H9 (cell line): ENCODE measurements around the gene GALR3. TPM values are rescaled to one million over a fixed set of nuclear protein-coding genes. Genes with fewer than 3 reads are reported as not detected.

ENCODE experiments used
- DNase-seq: peaks from one replicate; pipeline ENCODE4 v3.0.0-alpha.2; 2017
- H2AFZ ChIP-seq: one replicate; pipeline ENCODE4 v1.6.1; 2013; ENCODE audit warnings: mild to moderate bottlenecking, low read length, control low read depth, moderate library complexity
- H2AK5ac ChIP-seq: 2 replicates; pipeline ENCODE4 v1.6.1; 2013; ENCODE audit warnings: low read length, control low read depth, mixed read lengths; ENCODE audit not compliant: insufficient read length
- H2BK120ac ChIP-seq: one replicate; pipeline ENCODE4 v1.6.1; 2013; ENCODE audit warnings: low read depth, mild to moderate bottlenecking, low read length, control low read depth, inconsistent platforms; ENCODE audit not compliant: poor library complexity, severe bottlenecking
- H2BK12ac ChIP-seq: 2 replicates; pipeline ENCODE4 v1.6.1; 2013; ENCODE audit warnings: low read length, control low read depth, mixed read lengths, low read depth; ENCODE audit not compliant: insufficient read length
- H2BK15ac ChIP-seq: 2 replicates; pipeline ENCODE4 v1.6.1; 2013; ENCODE audit warnings: low read depth, low read length, control low read depth
- H2BK20ac ChIP-seq: one replicate; pipeline ENCODE4 v1.6.1; 2013; ENCODE audit warnings: low read depth, mild to moderate bottlenecking, low read length, control low read depth, inconsistent platforms; ENCODE audit not compliant: poor library complexity, severe bottlenecking
- H2BK5ac ChIP-seq: 2 replicates; pipeline ENCODE4 v1.6.1; 2013; ENCODE audit warnings: low read length, control low read depth, mixed read lengths; ENCODE audit not compliant: insufficient read length
- H3K14ac ChIP-seq: 2 replicates; pipeline ENCODE4 v1.6.1; 2013; ENCODE audit warnings: low read length, control low read depth; ENCODE audit not compliant: insufficient read depth
- H3K18ac ChIP-seq: 2 replicates; pipeline ENCODE4 v1.6.1; 2013; ENCODE audit warnings: low read depth, mild to moderate bottlenecking, mixed read lengths, low read length, control low read depth; ENCODE audit not compliant: insufficient read length
- H3K23ac ChIP-seq: 2 replicates; pipeline ENCODE4 v1.6.1; 2013; ENCODE audit warnings: low read length, control low read depth, mixed read lengths, low read depth; ENCODE audit not compliant: insufficient read length
- H3K23me2 ChIP-seq: 2 replicates; pipeline ENCODE4 v1.6.1; 2013; ENCODE audit warnings: low read depth, mild to moderate bottlenecking, mixed read lengths, low read length, control low read depth; ENCODE audit not compliant: insufficient read length, poor library complexity, severe bottlenecking
- H3K27ac ChIP-seq: 2 replicates; pipeline ENCODE4 v1.5.1; 2013; ENCODE audit warnings: low read length, control low read depth, mixed read lengths, low read depth; ENCODE audit not compliant: insufficient read length
- H3K27me3 ChIP-seq: 2 replicates; pipeline ENCODE4 v1.6.1; 2013; ENCODE audit warnings: low read length, control low read depth, inconsistent platforms; ENCODE audit not compliant: insufficient read depth
- H3K4ac ChIP-seq: 2 replicates; pipeline ENCODE4 v1.6.1; 2013; ENCODE audit warnings: low read depth, mild to moderate bottlenecking, control low read depth, inconsistent platforms, low read length, moderate library complexity
- H3K4me1 ChIP-seq: 2 replicates; pipeline ENCODE4 v1.6.1; 2013; ENCODE audit warnings: low read length, control low read depth, inconsistent platforms; ENCODE audit not compliant: insufficient read depth
- H3K4me2 ChIP-seq: 2 replicates; pipeline ENCODE4 v1.6.1; 2013; ENCODE audit warnings: low read length, control low read depth, mixed read lengths; ENCODE audit not compliant: insufficient read length, insufficient read depth
- H3K56ac ChIP-seq: 2 replicates; pipeline ENCODE4 v1.6.1; 2013; ENCODE audit warnings: low read depth, mild to moderate bottlenecking, mixed read lengths, low read length, control low read depth; ENCODE audit not compliant: insufficient read length
- H3K79me1 ChIP-seq: 2 replicates; pipeline ENCODE4 v1.6.1; 2013; ENCODE audit warnings: low read depth, mild to moderate bottlenecking, moderate library complexity, low read length, control low read depth, inconsistent platforms; ENCODE audit not compliant: insufficient read depth, poor library complexity, severe bottlenecking
- H3K79me2 ChIP-seq: 2 replicates; pipeline ENCODE4 v1.6.1; 2013; ENCODE audit warnings: low read length, control low read depth, inconsistent platforms; ENCODE audit not compliant: insufficient read depth
- H3K9ac ChIP-seq: 2 replicates; pipeline ENCODE4 v1.6.1; 2013; ENCODE audit warnings: low read length, control low read depth, mixed read lengths; ENCODE audit not compliant: insufficient read length; ENCODE audit errors: extremely low read depth
- H3K9me3 ChIP-seq: one replicate; pipeline ENCODE4 v1.6.1; 2013; ENCODE audit warnings: low read depth, low read length, inconsistent platforms; ENCODE audit not compliant: control insufficient read depth
- H3T11ph ChIP-seq: one replicate; pipeline ENCODE4 v1.6.1; 2013; ENCODE audit warnings: mild to moderate bottlenecking, low read length, control low read depth, inconsistent platforms
- H4K20me1 ChIP-seq: one replicate; pipeline ENCODE4 v1.6.1; 2013; ENCODE audit not compliant: control insufficient read depth, insufficient read length, insufficient read depth
- H4K5ac ChIP-seq: 2 replicates; pipeline ENCODE4 v1.6.1; 2013; ENCODE audit warnings: low read depth, mild to moderate bottlenecking, mixed read lengths, low read length, control low read depth; ENCODE audit not compliant: insufficient read length
- H4K8ac ChIP-seq: replicated peaks from 2 replicates; pipeline ENCODE4 v1.6.1; 2013; ENCODE audit warnings: low read length, control low read depth, mixed read lengths, low read depth; ENCODE audit not compliant: insufficient read length
- H4K91ac ChIP-seq: 2 replicates; pipeline ENCODE4 v1.6.1; 2013; ENCODE audit warnings: low read depth, mild to moderate bottlenecking, moderate library complexity, mixed read lengths, low read length, control low read depth; ENCODE audit not compliant: insufficient read length
- H3K27ac Mint-ChIP-seq, 3 experiments: 2 replicates in 2 of 3; 3 replicates in 1 of 3; pipeline ENCODE4 v1.8.0; 2020 to 2021; ENCODE audit warnings: mixed read lengths in 3 of 3, mild to moderate bottlenecking in 1 of 3, moderate library complexity in 1 of 3
- H3K27me3 Mint-ChIP-seq: 2 replicates; pipeline ENCODE4 v1.8.0; 2021; ENCODE audit warnings: low read depth, mild to moderate bottlenecking, moderate library complexity, mixed read lengths
- H3K36me3 Mint-ChIP-seq, 3 experiments: 2 replicates in 2 of 3; 3 replicates in 1 of 3; pipeline ENCODE4 v1.8.0; 2020 to 2021; ENCODE audit warnings: low read depth in 3 of 3, mixed read lengths in 3 of 3; ENCODE audit not compliant: insufficient read depth in 1 of 3
- H3K4me1 Mint-ChIP-seq, 2 experiments: 2 replicates each; pipeline ENCODE4 v1.8.0; 2020; ENCODE audit warnings: mixed read lengths in 2 of 2
- H3K4me3 Mint-ChIP-seq, 2 experiments: 2 replicates in 1 of 2; 3 replicates in 1 of 2; pipeline ENCODE4 v1.8.0; 2020 to 2021; ENCODE audit warnings: mild to moderate bottlenecking in 2 of 2, mixed read lengths in 2 of 2, moderate library complexity in 1 of 2
- H3K9me3 Mint-ChIP-seq, 2 experiments: 2 replicates in 1 of 2; 3 replicates in 1 of 2; pipeline ENCODE4 v1.8.0; 2020; ENCODE audit warnings: mild to moderate bottlenecking in 2 of 2, mixed read lengths in 2 of 2, moderate library complexity in 1 of 2
- WGBS: extraction: QIAGEN DNeasy Blood & Tissue Kit; methylation state at CpG from one replicate; pipeline ENCODE4 v1.1.7; 2013; ENCODE audit warnings: missing lambda C conversion rate, low lambda C conversion rate, mixed read lengths; ENCODE audit not compliant: insufficient read length; ENCODE audit errors: extremely low coverage; 5-methylcytosine and 5-hydroxymethylcytosine counted together
- total RNA-seq: library from RNA; stranded (reverse); gene quantifications from 2 replicates; pipeline ENCODE4 v1.2.1, GENCODE V29; 2021
- TF ChIP-seq, protein P1 (sequence below): fragments of 200-600 bp; sonication (generic); conservative IDR thresholded peaks from 3 replicates; pipeline ENCODE4 v1.8.0; 2021; ENCODE audit warnings: antibody characterized with exemption, mild to moderate bottlenecking

The GALR3 gene
- total RNA-seq, 1 experiment from 2014 or later, result 0.59 TPM

DNA sequence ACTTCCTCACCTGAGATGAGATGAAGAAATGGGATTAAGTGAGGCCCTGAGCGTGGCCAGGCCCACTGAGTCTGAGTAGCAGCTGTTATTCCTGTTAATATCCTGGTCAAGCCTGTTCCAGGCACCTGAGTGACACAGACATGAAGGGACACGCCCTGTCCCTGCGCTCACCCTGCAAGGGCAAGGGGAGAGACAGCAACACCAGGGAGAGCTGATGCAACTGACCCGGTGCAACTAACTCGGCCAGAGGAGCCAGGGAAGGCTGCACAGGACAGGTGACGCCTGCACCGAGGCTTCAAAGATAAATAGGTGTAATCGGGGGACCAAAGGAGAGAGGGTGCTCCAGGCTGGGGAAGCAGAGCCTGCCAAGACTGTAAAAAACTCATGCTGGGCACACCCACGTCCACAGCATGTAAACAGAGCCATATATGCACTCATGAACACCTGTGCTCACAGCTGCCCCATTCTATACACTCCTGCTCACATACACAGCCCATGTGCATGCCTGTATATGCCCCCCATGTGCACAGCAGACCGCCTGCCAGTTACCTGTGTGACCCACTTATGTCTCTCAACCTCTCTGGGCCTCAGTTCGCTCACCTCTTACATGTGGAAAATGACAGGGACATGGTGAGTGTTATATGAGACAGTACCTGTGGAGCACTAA is 38.2 kb upstream of the GALR3 start:
- Histone ChIP-seq H3K9ac (no peak overlapping the region), H2AK5ac (no peak overlapping the region), H4K5ac (no peak overlapping the region), H3K56ac (no peak overlapping the region), H3K79me1 (no peaks in the 10 kb centered on the region), H2BK15ac (no peak overlapping the region), H2BK12ac (no peak overlapping the region), H3T11ph (no peak overlapping the region), H3K79me2 (no peaks in the 10 kb centered on the region), H3K4ac (no peak overlapping the region), H2BK120ac (no peak overlapping the region), H4K91ac (no peak overlapping the region), H2BK5ac (no peak overlapping the region), H3K18ac (no peak overlapping the region), H3K23me2 (no peaks in the 10 kb centered on the region), H4K20me1 (no peaks in the 10 kb centered on the region), H2BK20ac (no peak overlapping the region), H2AFZ (no peak overlapping the region), H3K9me3 (no peaks in the 10 kb centered on the region), H3K4me1 (no peaks in the 10 kb centered on the region), H3K27me3 (no peaks in the 10 kb centered on the region; the same call in 1 of the 2 replicates), H3K4me2 (no peak overlapping the region), H4K8ac (no peak overlapping the region), H3K14ac (no peak overlapping the region), H3K27ac (no peak overlapping the region), H3K23ac (no peak overlapping the region)
- H3K9me3 Mint-ChIP-seq, result peaks cover 8 to 13% of the 10 kb centered on the region in 2 experiments; a peak in 4 of 5 replicates
- 0 out of 7 replicates have a peak overlapping the region, but pooled peaks of 1 of the 3 experiments have one; percentile 11 for H3K27ac Mint-ChIP-seq
- WGBS, result no CpG with 5 or more reads among the region's 11 CpGs
- H3K4me3 Mint-ChIP-seq, result no peak overlapping the region; a peak in 1 of 5 replicates
- peaks cover 4% of the 10 kb centered on the region in 2 experiments; a peak in 3 of 4 replicates for H3K4me1 Mint-ChIP-seq
- DNase-seq, result peak; percentile 27
- H3K27me3 Mint-ChIP-seq, result peaks cover 65% of the 10 kb centered on the region
- TF ChIP-seq, protein P1, sequence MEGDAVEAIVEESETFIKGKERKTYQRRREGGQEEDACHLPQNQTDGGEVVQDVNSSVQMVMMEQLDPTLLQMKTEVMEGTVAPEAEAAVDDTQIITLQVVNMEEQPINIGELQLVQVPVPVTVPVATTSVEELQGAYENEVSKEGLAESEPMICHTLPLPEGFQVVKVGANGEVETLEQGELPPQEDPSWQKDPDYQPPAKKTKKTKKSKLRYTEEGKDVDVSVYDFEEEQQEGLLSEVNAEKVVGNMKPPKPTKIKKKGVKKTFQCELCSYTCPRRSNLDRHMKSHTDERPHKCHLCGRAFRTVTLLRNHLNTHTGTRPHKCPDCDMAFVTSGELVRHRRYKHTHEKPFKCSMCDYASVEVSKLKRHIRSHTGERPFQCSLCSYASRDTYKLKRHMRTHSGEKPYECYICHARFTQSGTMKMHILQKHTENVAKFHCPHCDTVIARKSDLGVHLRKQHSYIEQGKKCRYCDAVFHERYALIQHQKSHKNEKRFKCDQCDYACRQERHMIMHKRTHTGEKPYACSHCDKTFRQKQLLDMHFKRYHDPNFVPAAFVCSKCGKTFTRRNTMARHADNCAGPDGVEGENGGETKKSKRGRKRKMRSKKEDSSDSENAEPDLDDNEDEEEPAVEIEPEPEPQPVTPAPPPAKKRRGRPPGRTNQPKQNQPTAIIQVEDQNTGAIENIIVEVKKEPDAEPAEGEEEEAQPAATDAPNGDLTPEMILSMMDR, result no peak
- no peaks in the 10 kb centered on the region for H3K36me3 Mint-ChIP-seq
